HL-60 (cell line): ENCODE measurements around the gene OR52B4.
"Not testable (repeated sequence)": the region's sequence is repeated elsewhere in the genome, so short reads cannot be mapped to it uniquely, and the experiment has no call there.

Source experiments
- DNase-seq, 2 experiments: peaks; one replicate each; pipeline ENCODE4 v3.0.0-alpha.2; 2010 to 2020; ENCODE audit warnings: low read depth in 1 of 2, low spot score in 1 of 2
- H3K27ac ChIP-seq: fragments of 250-450 bp; sonication (Bioruptor Pico); replicated peaks from 2 replicates; pipeline ENCODE4 v1.5.1; 2020; ENCODE audit warnings: mild to moderate bottlenecking, moderate library complexity
- H3K27me3 ChIP-seq: fragments of 250-450 bp; sonication (Bioruptor Pico); 2 replicates; pipeline ENCODE4 v1.5.1; 2021; ENCODE audit warnings: mild to moderate bottlenecking, moderate library complexity; ENCODE audit not compliant: insufficient read depth, poor library complexity, severe bottlenecking
- H3K4me3 ChIP-seq: replicated peaks from 2 replicates; pipeline ENCODE4 v1.5.1; 2011; ENCODE audit warnings: mild to moderate bottlenecking, control low read depth, low read length; ENCODE audit not compliant: insufficient read depth
- GABPA ChIP-seq: IDR thresholded peaks from 2 replicates; pipeline ENCODE4 v1.6.1; 2012; ENCODE audit warnings: low read depth
- POLR2AphosphoS5 ChIP-seq: IDR thresholded peaks from 2 replicates; pipeline ENCODE4 v1.6.1; 2012; ENCODE audit warnings: low read depth
- REST ChIP-seq: IDR thresholded peaks from 2 replicates; pipeline ENCODE4 v1.6.1; 2012; ENCODE audit warnings: low read depth; ENCODE audit not compliant: insufficient replicate concordance
- SPI1 ChIP-seq: IDR thresholded peaks from 2 replicates; pipeline ENCODE4 v1.6.1; 2012; ENCODE audit warnings: low read depth, mild to moderate bottlenecking, borderline replicate concordance
- TF ChIP-seq, protein P1 (sequence below): IDR thresholded peaks from one replicate; pipeline ENCODE4 v1.5.1; 2011; ENCODE audit warnings: low read length, control low read depth, inconsistent platforms; ENCODE audit not compliant: insufficient read depth

OR52B4 gene

DNA sequence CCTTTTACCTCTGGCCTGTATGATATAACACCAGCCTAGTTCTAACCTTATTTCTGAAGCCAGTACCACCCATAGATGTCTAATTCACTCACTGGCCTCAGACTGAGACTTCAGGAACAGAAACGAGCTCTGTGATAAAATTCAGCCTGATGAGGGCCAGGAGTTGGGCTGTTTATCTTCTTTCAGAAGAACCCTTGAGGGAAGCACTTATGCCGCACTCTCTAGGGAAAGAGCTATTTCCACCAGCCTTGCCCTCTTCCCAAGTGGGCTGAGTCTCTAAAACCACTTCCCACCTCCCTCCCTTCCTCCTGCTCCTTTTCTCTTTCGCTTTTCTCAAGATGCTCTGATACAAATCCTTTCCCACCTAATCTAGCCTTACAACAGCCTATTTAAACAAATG lies 2.0 kb upstream of the OR52B4 start:
- no peak for DNase-seq
- H3K4me3 ChIP-seq, result no peak overlapping the region
- H3K27ac ChIP-seq, result no peak overlapping the region
- TF ChIP-seq SPI1, result no peak
- TF ChIP-seq POLR2AphosphoS5, result no peak
- TF ChIP-seq GABPA, result no peak
- no peak for TF ChIP-seq REST
- TF ChIP-seq, protein P1, sequence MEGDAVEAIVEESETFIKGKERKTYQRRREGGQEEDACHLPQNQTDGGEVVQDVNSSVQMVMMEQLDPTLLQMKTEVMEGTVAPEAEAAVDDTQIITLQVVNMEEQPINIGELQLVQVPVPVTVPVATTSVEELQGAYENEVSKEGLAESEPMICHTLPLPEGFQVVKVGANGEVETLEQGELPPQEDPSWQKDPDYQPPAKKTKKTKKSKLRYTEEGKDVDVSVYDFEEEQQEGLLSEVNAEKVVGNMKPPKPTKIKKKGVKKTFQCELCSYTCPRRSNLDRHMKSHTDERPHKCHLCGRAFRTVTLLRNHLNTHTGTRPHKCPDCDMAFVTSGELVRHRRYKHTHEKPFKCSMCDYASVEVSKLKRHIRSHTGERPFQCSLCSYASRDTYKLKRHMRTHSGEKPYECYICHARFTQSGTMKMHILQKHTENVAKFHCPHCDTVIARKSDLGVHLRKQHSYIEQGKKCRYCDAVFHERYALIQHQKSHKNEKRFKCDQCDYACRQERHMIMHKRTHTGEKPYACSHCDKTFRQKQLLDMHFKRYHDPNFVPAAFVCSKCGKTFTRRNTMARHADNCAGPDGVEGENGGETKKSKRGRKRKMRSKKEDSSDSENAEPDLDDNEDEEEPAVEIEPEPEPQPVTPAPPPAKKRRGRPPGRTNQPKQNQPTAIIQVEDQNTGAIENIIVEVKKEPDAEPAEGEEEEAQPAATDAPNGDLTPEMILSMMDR, result no peak
- no peaks in the 10 kb centered on the region for H3K27me3 ChIP-seq

GRCh38 chr11:4348142-4348541 lies 20.0 kb downstream of the OR52B4 start:
- not testable (repeated sequence) for H3K4me3 ChIP-seq, H3K27me3 ChIP-seq, DNase-seq, H3K27ac ChIP-seq

- not testable (repeated sequence) for H3K27ac ChIP-seq, H3K27me3 ChIP-seq, DNase-seq, H3K4me3 ChIP-seq
These were observed 22.8 kb downstream of the OR52B4 start for GRCh38 chr11:4345366-4345765.

GRCh38 chr11:4334356-4334755 lies 33.8 kb downstream of the OR52B4 start:
- H3K27me3 ChIP-seq, H3K4me3 ChIP-seq, DNase-seq, H3K27ac ChIP-seq: not testable (repeated sequence)
